GM12801 (cell line): Measurements from ENCODE around the gene VSX1.

ENCODE experiments used
- TF ChIP-seq, protein P1 (sequence below): IDR thresholded peaks from one replicate; pipeline ENCODE4 v1.5.1; 2011; ENCODE audit warnings: control low read depth; ENCODE audit not compliant: insufficient read length; ENCODE audit errors: extremely low read depth

Gene VSX1

GRCh38 chr20:25099601-25100140 is 17.7 kb upstream of the VSX1 start:
- TF ChIP-seq, protein P1, sequence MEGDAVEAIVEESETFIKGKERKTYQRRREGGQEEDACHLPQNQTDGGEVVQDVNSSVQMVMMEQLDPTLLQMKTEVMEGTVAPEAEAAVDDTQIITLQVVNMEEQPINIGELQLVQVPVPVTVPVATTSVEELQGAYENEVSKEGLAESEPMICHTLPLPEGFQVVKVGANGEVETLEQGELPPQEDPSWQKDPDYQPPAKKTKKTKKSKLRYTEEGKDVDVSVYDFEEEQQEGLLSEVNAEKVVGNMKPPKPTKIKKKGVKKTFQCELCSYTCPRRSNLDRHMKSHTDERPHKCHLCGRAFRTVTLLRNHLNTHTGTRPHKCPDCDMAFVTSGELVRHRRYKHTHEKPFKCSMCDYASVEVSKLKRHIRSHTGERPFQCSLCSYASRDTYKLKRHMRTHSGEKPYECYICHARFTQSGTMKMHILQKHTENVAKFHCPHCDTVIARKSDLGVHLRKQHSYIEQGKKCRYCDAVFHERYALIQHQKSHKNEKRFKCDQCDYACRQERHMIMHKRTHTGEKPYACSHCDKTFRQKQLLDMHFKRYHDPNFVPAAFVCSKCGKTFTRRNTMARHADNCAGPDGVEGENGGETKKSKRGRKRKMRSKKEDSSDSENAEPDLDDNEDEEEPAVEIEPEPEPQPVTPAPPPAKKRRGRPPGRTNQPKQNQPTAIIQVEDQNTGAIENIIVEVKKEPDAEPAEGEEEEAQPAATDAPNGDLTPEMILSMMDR: no peak

GRCh38 chr20:25097498-25097897 is 15.6 kb upstream of the VSX1 start:
- TF ChIP-seq, protein P1: no peak

DNA sequence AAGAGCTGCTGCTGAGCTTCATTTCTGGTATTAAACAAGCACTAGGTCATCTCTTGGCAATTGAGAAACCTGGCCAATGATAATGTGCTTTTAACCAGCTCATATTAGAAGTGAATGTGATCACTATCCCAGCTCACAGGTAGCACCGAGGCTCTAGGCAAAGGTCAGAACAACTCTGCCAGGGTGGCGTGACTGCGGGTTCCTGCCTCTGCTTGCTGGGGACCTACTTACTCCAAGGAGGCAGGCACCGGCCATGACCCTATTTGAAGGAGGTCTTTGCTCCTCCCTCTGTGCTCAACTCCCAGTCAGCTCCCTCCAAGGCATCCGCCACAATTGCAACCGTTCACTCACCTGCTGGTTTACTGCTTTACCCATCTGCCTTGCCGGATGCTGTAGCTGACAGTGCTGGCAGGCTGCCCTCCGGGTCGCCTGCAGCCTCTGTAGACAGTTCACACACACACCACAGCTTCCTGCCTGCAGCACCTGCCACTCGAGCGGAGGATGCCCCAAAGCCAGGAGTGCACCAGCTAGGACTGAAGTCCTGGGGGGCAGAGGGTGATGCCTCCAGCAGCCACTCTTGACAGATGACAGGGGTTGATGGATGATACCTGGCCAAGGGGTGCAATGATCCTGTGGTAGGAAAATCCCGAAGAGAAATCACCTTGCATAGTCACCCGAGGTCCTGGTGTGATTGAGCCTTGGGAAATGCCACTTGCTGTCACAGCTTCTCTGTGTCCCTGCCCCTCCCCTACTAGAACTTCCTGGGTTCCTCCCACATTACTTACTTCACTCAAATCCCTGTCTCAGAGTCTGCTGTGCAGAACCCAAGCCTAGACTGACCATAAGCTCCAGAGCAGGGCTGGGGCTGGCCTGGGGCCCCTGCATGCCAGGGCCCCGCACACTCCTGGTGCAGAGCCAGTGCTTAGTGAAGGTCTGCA is 8.8 kb upstream of the VSX1 start:
- TF ChIP-seq, protein P1: no peak

DNA sequence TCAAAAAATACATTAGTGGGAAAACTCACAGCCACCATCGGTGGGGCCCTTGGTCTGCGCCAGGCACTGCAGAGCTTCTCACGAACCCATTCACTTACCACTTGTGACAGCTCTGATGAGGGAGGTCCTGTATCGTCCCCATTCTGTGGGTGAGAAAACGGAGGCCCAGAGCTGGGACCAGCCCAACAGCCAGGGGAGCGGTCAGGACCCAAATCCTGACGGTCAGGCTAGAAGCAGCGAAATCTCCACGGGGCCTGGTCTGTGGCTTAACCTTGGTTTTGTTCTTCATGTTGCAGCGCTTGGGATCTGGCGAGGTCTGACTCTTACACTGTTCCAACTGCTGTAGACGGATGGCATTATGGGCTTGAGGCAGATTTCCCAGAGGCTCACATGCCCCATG is 7.7 kb upstream of the VSX1 start:
- TF ChIP-seq, protein P1: no peak

DNA sequence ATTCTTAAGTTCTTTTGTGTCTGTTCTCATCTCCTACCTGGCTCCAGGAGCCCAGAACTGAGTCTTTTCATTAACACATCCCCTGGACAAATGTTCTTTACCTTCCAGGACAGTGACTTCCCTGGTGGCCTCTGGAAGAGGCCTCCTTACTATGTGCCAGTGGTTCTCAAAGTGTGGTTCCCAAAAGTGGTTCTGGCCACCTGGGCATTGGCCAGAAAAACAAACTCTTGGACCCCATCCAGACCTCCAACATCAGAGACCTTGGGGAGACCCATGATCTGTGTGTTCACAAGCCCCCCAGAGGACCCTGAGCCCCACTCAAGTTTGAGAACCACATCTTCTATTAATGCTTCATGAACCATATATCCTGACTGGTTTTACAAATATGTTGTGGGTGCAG is 7.2 kb upstream of the VSX1 start:
- TF ChIP-seq, protein P1: no peak

GRCh38 chr20:25088267-25088666 is 6.3 kb upstream of the VSX1 start:
- TF ChIP-seq, protein P1: no peak

DNA sequence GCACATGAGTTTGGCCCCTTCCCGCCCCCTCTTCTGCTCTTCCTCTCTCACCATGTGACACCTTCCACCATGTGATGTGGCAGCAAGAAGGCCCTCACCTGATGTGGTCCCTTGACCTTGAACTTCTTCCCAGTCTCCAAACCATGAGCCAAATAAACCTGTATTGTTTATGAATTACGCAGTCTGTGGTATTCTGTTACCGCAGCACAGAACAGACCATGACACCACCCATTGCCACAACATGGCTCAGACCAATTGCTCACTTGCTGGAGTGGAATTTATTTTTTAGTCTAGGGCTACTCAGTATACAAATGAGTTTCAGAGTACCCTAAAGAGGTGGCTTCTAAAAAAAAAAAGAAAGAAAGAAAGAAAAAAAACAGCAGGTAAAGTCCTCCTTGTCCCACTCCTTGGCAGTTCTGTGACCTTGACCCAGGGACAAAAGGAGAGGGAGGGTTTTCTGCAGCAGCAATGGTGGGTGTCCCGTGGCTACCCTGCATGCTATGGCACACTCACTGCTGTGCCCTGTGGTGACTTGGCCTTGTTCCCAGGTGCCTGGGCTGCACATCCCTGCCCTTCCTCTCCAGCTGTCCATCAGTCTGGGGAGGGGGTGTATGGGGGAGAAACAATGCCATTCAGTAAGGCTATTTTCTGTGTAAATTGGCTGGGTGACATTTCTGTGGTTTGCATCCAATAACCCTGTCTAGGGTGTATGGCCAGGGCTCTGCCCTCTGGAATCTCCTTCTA is 5.4 kb upstream of the VSX1 start:
- TF ChIP-seq, protein P1: no peak
